GM19351 (cell line): ENCODE data around the gene PIGU.
"Not testable (repeated sequence)": the region's sequence is repeated elsewhere in the genome, so short reads cannot be mapped to it uniquely, and the experiment has no call there.

Experiments
- ATAC-seq: cut with Tn5 transposase; IDR thresholded peaks from one replicate; pipeline ENCODE4 v1.9.1; 2021; ENCODE audit warnings: mild to moderate bottlenecking, moderate library complexity; ENCODE audit not compliant: unreplicated experiment

The PIGU gene

DNA sequence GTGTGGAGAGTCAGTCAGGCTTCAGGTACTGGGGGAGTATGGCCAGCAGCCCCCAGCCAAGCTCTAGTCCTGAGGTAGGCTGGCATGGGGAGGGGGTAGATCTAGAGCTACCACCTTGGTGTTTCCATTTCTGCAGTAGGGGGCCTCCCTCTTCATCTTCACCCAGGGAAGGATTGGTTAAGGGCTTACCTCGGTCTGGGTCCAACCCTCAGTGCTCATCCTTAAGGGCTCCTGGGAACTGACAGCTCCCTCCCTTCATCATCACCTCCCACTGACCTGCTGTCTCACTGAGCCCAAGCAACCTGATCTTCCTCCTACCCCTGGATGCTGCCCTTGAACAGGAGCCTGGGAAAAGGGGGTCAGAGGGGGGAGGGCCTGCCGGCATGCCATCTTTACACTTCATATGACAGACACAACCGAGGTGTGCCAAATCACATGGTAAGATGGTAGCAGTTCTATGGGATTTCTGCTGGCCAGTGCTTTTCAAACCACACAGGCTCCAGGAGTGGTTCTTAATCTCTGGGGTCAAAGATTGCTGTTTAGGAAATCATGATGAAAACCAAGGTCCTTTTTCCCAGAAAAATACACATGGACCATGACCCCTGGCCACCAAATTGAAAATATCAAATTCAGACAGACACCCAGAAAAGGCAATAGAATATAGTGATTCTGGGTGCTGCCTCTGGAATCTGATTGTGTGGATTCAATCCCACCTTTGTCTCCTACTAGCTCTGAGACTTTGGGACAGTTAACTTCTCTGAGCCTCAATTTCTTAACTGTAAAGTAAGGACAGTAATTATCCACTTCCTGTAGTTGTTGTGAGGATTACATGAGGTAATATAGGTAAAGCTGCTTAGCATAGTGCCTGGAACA lies 30.3 kb upstream of the PIGU start:
- ATAC-seq = no peak

DNA sequence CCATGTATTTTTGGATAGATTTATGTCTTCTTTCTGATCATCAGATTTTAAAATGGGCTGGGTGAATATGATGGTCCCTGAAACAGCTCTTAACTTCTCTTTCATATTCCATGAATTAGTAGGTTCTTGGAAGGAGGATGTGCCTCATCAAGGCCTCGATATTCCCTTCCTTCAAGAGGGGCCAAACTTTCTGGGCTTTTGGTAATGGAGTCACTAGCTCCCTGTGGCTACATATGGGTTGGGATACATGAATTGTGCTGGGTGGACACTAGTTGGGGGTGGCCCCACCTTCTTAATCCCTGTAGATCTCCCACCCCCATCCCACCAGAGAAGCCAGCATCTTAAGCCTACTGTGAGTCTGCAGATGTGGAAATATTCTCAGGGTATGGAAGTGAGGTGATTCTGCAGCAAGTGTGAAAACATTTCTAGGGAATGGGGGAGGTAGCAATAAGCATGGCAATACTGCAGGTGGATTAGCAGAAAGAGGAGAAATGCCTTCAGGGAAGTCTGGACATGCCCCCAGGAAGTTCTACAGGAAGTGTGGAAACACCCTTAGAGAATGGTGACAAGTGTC lies 29.5 kb upstream of the PIGU start:
- ATAC-seq = no peak

DNA sequence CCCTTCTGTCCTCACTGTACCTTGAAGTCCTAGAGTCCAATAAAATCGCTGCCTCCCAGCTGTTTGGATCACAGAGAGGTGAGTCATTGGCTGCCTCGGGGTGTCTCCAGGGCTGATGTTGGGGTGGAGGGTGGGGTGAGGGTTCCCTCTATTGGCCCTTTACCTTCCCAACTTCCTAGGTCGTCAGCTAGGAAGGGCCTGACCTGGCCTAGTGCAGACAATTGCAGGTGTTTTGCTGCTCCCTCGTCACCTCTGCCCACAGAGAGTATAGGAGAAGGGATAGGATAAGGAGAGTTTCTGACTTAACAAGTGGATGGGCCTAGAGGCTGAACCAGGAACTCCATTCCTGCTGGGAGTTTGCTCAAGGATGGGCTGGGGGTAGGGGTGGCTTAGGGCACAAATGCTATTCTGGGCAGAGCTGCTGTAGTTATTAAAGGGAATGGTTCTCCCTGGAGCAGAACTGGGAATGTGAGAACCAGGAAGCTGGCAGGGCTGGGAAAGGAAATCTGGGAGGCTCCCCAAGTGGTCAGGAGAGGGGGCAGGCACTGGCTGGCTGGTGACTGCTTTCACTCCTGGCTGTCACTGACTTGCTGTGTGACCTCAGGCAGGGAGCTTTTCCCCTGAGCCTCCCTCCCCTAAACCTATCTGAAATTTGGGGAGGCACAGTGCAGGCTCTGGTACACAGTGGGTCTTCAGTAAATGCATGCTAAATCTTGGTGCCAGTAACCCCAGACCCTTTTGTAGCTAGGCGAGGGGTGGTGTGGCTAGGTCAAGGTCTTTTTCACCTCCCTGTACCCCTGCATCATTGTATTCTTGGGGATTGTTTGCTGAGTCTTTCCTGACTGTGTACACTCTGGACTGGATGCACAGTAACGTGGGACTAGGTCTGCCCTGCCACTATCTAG lies 28.8 kb upstream of the PIGU start:
- ATAC-seq = no peak

DNA sequence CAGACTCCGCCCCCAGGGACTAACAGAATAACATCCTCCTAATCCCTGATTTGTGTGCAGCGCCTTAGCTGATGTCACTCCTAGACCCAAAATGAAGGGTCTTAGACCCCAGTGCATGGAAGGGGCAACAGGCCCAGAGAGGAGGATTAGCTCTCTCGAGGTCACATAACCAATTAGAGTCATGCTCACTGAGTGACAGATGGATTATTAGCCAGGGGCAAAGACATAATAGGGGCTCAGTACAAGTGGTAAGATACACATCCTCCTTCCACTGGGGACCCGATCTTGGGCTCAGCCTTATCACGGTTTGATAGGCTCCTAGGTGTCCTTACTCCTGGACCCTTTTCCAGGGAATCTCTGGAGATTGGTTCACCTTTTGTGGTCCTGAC lies 28.1 kb upstream of the PIGU start:
- ATAC-seq = no peak

GRCh38 chr20:34704177-34705007 lies 27.5 kb upstream of the PIGU start, which contains the start of gene TP53INP2:
TP53INP2 (plus strand) TSS chr20:34704344; CDS start chr20:34708740, 4,396 bp downstream.
- peak; percentile 60 for ATAC-seq

- ATAC-seq = no peak
Measured at GRCh38 chr20:34703424-34704176, 26.7 kb upstream of the PIGU start.

DNA sequence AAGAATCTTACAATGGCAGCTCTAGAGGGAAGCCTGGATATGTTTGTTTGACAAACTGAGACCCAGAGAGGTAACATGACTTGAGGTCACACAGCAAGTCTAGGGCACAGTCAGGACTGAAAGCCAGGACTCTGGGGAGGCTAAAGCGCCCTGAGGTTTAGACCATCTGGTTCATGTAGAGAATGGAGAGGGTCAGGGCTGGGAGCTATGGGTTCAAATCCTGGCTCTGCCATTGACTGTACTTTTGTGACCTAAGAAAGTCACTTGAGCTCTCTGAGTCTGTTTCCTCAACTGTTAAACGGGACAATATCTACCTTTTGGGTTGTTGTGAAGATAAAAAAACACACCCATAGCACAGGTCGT lies 26.1 kb upstream of the PIGU start:
- no peak for ATAC-seq

GRCh38 chr20:34701405-34702085 lies 24.7 kb upstream of the PIGU start:
- no peak for ATAC-seq

DNA sequence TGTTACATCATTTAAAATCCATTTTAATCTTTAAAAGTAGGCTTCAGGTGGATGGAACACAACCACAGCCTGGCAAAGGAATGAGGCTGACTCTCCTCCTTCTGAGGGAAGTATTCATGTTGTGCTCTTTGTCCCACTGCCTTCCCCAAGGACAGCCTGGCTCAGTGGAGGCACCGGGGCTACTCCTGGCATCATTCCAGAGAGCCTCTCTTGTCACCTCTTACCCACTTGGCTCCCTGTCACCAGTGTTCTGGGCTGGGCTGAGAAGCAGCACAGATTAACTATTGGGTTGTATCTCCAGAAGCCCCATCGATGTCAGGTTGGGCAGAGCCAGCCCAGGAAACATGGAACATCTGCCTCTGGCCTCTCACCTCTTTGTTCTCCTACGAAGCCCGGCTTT lies 16.5 kb upstream of the PIGU start:
- ATAC-seq = no peak

DNA sequence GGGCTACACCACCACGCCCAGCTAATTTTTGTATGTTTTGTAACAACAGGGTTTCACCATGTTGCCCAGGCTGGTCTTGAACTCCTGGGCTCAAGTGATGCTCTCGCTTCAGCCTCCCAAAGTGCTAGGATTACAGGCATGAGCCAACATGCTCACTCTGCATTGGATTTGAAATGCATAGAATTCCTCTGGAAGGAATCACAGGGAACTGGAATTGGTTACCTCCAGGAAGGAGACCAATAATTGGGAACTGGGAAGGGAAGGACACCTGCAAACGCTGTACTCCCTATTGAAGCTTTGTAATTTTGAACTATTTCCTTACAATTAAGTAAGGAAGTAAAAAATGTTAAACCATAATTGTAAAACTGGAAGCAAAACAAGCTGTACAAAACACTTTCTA lies 14.9 kb upstream of the PIGU start:
- ATAC-seq = no peak

GRCh38 chr20:34689486-34689885 lies 12.6 kb upstream of the PIGU start:
- ATAC-seq = no peak

DNA sequence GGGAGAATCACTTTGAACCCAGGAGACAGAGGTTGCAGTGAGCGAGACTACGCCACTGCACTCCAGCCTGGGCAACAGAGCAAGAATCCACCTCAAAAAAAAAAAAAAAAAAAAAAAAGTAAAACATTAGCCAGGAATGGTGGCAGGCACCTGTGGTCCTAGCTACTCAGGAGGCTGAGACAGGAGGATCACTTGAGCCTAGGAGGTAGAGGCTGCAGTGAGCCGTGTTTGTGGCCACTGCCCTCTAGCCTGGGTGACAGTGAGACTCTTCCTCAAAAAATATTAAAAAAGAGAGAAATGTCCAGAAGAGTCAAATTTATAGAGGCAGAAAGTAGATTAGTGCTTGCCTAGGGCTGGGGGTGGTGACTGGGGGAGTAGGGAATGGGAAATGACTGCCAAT lies 6.8 kb upstream of the PIGU start:
- no peak for ATAC-seq

DNA sequence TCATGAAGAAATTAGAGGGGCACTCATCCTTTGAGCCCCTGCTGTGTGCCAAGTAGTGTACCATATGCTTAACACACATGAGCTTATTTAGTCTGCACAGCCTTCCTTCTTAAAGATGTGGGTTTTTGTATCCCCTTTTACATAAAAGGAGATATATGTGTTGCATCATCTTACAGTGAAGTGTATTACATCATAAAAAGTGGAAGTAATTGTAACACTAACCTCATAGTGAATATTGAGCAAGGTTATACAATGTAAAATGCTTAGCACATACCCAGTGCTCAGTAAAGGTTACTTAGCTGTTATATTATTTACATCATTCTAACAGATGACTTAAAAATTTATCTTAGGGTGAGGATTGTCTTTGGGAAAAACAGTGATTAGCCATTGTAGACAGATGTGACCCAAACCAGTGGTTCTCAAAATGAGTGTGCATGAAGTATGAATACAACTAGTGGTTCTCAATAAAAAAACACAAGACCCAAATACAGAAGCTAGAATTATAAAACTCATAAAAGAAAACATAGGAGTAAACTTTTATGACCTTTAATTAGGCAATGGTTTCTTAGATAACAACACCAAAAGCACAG lies 3.8 kb upstream of the PIGU start:
- no peak for ATAC-seq

DNA sequence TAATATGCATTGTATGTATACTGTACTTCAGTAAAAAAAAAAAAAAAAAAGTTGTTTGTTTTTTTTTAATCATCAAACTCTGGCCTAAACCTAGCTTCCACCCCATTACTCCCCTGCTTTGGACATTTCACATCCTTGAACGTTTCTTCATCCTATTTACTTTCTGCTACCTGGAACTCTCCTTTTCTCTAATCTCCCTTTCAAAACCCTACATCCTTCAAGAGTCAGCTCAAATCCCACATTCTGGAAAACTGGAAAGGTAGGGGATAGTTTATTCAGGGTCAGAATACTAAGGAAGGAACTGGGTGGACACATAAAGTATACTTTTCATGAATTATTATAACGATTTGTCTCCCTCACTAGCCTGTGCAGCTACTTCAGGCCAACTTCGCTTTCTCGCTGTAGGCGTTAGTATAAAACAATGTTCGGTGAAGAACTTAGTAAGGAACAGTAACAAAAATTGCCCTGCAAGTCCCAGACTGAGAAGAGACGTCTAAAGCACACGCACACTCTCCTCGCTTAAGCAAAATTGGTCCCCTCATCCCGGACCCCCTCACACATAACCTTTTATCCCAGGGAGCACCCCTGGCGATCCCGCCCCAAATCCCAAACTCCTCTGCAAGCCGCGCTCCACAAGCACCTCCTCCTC lies 775 bp downstream of the PIGU start:
- ATAC-seq = no peak

GRCh38 chr20:34675561-34675960 lies 1.3 kb downstream of the PIGU start:
- ATAC-seq = no peak

DNA sequence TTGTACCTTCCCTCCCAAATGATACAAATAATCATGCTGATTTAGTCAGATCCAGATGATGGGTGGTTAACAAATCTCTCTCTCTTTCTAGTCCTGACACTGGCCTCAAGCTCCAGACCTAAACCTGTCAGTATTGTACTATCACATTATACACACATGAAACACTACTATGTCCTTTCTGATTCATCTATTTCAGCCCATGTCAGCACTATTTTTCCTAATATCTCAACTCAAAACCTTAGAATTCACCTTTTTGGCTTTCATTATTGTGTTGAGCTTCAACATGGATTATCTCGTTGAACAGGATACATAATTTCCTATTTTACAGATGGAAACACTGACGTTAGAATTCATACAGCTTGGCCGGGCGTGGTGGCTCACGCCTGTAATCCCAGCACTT lies 3.5 kb downstream of the PIGU start:
- ATAC-seq = no peak

GRCh38 chr20:34669094-34669493 lies 7.8 kb downstream of the PIGU start:
- ATAC-seq = no peak

DNA sequence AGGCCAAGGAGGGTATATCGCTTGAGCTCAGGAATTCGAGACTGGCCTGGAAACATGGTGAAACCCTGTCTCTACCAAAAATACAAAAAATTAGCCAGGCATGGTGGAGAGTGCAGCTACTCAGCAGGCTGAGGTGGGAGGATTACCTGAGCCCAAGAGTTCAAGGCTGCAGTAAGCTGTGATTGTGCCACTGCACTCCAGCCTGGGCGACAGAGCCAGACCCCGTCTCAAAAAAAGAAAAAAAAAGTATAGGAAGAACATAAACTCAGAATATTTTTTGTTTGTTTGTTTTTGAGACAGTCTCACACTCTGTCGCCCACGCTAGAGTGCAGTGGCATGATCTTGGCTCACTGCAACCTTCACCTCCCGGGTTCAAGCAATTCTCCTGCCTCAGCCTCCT lies 12.1 kb downstream of the PIGU start:
- not testable (repeated sequence) for ATAC-seq
